Type B pancreatic cell (in vitro differentiated cells): ENCODE measurements around the gene OR51I2. TPM values are rescaled to one million over a fixed set of nuclear protein-coding genes. Genes with fewer than 3 reads are reported as not detected.
A peak's percentile ranks its signal among the peaks of the same experiment; 100 is the strongest.

Experiments used
- DNase-seq: peaks from one replicate; pipeline ENCODE4 v3.0.0; 2021; ENCODE audit warnings: mixed read lengths; ENCODE audit not compliant: unreplicated experiment; ENCODE audit errors: extremely low spot score
- H3K27ac Mint-ChIP-seq: 2 replicates; pipeline ENCODE4 v1.8.0; 2021; ENCODE audit warnings: mild to moderate bottlenecking, mixed read lengths
- H3K27me3 Mint-ChIP-seq: 2 replicates; pipeline ENCODE4 v1.8.0; 2021; ENCODE audit warnings: mixed read lengths
- H3K36me3 Mint-ChIP-seq: 2 replicates; pipeline ENCODE4 v1.8.0; 2021; ENCODE audit warnings: mixed read lengths
- H3K4me1 Mint-ChIP-seq: one replicate; pipeline ENCODE4 v1.8.0; 2021; ENCODE audit warnings: mixed read lengths; ENCODE audit not compliant: unreplicated experiment
- H3K4me3 Mint-ChIP-seq: 2 replicates; pipeline ENCODE4 v1.8.0; 2021; ENCODE audit warnings: mild to moderate bottlenecking, mixed read lengths
- H3K9me3 Mint-ChIP-seq: 2 replicates; pipeline ENCODE4 v1.8.0; 2021; ENCODE audit warnings: mixed read lengths
- CTCF ChIP-seq: fragments of 200-600 bp; sonication (generic); conservative IDR thresholded peaks from 2 replicates; pipeline ENCODE4 v1.5.0; 2021; ENCODE audit warnings: antibody characterized with exemption, mild to moderate bottlenecking
- total RNA-seq: library from RNA; stranded (reverse); gene quantifications from 2 replicates; pipeline ENCODE4 v1.2.1, GENCODE V29; 2021; ENCODE audit warnings: low replicate concordance

The OR51I2 gene
- total RNA-seq, 1 donor from 2014 or later = not detected

- Mint-ChIP-seq H3K36me3 (no peaks in the 10 kb centered on the region), H3K27ac (no peak overlapping the region), H3K9me3 (no peaks in the 10 kb centered on the region), H3K27me3 (peaks cover 4% of the 10 kb centered on the region), H3K4me3 (no peak overlapping the region), H3K4me1 (no peaks in the 10 kb centered on the region)
- TF ChIP-seq CTCF = peak; percentile 89
- DNase-seq = no peak
These were observed 27.2 kb downstream of the OR51I2 start for GRCh38 chr11:5476186-5476819.

DNA sequence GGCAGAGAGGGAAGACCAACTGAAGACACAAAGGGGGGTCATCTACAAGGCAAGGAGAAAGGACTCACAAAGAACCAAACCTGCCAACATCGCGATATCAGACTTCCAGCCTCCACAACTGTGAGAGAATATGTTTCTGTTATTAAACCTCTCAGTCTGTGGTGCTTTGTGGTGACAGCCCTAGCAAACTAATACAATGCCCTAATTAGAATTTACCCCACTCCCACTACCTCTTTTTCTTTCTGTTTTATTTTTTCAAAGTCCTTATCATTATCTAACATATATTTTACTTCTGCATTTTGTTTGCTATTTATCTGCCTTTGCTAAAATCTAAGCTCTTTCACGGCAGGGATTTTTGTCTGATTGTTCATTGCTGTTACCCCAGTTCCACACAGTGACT is 36.9 kb downstream of the OR51I2 start:
- Mint-ChIP-seq H3K9me3 (no peaks in the 10 kb centered on the region), H3K4me1 (no peaks in the 10 kb centered on the region), H3K27ac (no peak overlapping the region), H3K4me3 (no peak overlapping the region), H3K27me3 (peaks cover 8% of the 10 kb centered on the region), H3K36me3 (no peaks in the 10 kb centered on the region)
- DNase-seq = no peak
- no peak for TF ChIP-seq CTCF

DNA sequence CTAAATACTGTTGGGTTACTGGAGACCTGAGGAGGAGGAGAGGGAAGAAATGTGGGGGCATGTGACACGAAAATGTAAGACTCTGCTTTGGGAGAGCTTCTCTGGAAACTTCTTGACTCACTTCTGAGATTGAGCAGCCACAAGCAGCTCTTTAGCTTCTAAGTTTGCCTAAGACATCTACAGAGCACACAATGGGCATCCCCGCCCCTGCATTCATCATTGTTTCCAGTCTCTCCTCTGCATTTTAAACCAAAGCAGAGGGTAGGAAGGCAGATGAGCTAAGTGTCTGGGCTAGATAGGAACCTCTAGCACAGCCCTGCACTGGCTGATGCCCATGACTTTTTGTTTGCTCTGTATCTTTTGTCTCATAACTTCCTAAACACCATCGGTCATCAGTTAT is 37.3 kb downstream of the OR51I2 start:
- H3K27me3 Mint-ChIP-seq = peaks cover 8% of the 10 kb centered on the region
- no peak overlapping the region for H3K4me3 Mint-ChIP-seq
- H3K4me1 Mint-ChIP-seq = no peaks in the 10 kb centered on the region
- no peak for TF ChIP-seq CTCF
- no peaks in the 10 kb centered on the region for H3K9me3 Mint-ChIP-seq
- no peak overlapping the region for H3K27ac Mint-ChIP-seq
- no peaks in the 10 kb centered on the region for H3K36me3 Mint-ChIP-seq
- no peak for DNase-seq

- H3K9me3 Mint-ChIP-seq = no peaks in the 10 kb centered on the region
- no peak within 1 kb of the TSS for H3K27ac Mint-ChIP-seq
- no peaks in the 10 kb centered on the region for H3K36me3 Mint-ChIP-seq
- DNase-seq = no peak
- H3K4me3 Mint-ChIP-seq = no peak within 1 kb of the TSS
- no peaks in the 10 kb centered on the region for H3K4me1 Mint-ChIP-seq
- no peak for TF ChIP-seq CTCF
- peaks cover 8% of the 10 kb centered on the region for H3K27me3 Mint-ChIP-seq
These were observed 39.3 kb downstream of the OR51I2 start, which contains the start of gene OR52D1 for GRCh38 chr11:5488385-5488784. Gene OR52D1, plus strand, starts transcription at chr11:5488685. Its CDS starts 22 bp downstream, at chr11:5488707.

DNA sequence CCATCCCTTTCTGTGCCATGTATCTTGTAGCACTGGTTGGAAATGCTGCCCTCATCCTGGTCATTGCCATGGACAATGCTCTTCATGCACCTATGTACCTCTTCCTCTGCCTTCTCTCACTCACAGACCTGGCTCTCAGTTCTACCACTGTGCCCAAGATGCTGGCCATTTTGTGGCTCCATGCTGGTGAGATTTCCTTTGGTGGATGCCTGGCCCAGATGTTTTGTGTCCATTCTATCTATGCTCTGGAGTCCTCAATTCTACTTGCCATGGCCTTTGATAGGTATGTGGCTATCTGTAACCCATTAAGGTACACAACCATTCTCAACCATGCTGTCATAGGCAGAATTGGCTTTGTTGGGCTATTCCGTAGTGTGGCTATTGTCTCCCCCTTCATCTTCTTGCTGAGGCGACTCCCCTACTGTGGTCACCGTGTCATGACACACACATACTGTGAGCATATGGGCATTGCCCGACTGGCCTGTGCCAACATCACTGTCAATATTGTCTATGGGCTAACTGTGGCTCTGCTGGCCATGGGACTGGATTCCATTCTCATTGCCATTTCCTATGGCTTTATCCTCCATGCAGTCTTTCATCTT is 39.8 kb downstream of the OR51I2 start:
- H3K27ac Mint-ChIP-seq = no peak overlapping the region
- no peaks in the 10 kb centered on the region for H3K4me1 Mint-ChIP-seq
- no peak for TF ChIP-seq CTCF
- no peak overlapping the region for H3K4me3 Mint-ChIP-seq
- H3K9me3 Mint-ChIP-seq = no peaks in the 10 kb centered on the region
- peaks cover 5% of the 10 kb centered on the region for H3K27me3 Mint-ChIP-seq
- H3K36me3 Mint-ChIP-seq = no peaks in the 10 kb centered on the region
- DNase-seq = no peak
